ENCODE results near the gene UFD1. TPM values are rescaled to one million over a fixed set of nuclear protein-coding genes. Genes with fewer than 3 reads are reported as not detected.

The UFD1 gene
- total and polyA plus RNA-seq, 2 of the 4 experiments (the other 2 are of a cell fraction): 149 to 152 TPM

DNA sequence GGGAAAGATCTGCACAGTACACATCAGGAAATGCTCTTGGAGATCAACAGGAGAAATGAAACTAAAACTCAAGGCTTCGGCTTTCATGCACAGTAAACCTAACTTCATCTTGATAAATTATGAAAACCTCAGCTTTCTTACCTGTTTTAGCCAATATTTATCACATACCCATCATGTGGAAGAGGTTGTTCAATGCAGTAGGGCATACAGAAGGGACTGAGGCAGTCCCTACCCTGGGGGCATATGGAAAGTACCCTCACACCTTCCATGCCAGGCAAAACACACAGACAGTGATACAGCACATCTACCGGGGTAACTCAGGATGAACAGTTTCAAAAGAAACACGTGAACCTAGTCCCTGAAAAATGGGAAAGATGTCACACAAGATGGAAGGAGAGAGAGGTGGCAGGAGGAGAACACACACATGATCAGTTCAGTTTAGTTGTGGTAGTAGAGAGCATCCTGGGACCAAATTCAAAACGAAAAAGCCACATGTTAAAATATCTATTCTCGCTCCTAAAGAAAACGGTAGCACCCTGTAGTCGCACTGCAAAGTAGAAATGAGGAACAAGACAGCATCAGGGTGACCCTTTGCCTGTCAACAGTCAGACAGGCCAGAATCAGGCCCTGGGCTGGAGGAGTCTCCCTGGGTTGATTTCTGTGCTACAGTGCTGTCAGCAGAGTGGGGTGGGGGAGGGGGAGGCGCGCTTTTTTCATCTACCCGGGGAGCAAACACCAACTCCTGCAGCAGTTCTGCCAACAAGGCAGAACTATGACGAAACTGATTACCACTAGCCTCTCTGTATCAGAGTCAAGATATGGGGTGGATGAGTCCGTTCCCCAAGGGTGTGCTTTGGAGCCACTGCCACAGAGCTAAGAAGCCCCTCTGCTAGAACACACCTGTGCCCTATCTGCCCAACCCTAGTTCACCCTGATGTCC is 48.8 kb downstream of the UFD1 start:
- peak overlapping the region; percentile 85 for H2AFZ ChIP-seq (replicated peaks; ENCODE audit: low read length, poor library complexity)

More for the DNA sequence above, 48.8 kb downstream of the UFD1 start:
- H2AK9ac ChIP-seq (replicated peaks; ENCODE audit: low read depth, low read length, poor library complexity): peak overlapping the region; percentile 86
- peak overlapping the region; percentile 54 for H3K27ac ChIP-seq (ENCODE audit: insufficient read depth, low read length)
- H3K4me1 ChIP-seq (ENCODE audit: control insufficient read depth, insufficient read depth, low read length): peaks cover 3% of the 10 kb centered on the region
- H3K4ac ChIP-seq (ENCODE audit: low read depth, low read length): peak overlapping the region; percentile 63
- POLR2A ChIA-PET (ENCODE audit: unreplicated experiment): no interaction called here
- peak overlapping the region; percentile 96 for H3K4me2 ChIP-seq (ENCODE audit: low read depth, low read length)
- BruUV-seq (replicated peaks): no TSS peak
- no peak overlapping the region for H2BK20ac ChIP-seq (ENCODE audit: low read depth, low read length)
- no peak overlapping the region for H3K18ac ChIP-seq (ENCODE audit: low read depth, low read length)
- dilution Hi-C loops (cut with HindIII; ENCODE audit: low sequenced_read_pairs, unreplicated experiment) (no loop called here), in situ Hi-C loops (cut with MboI; ENCODE audit: low sequenced_read_pairs) (no loop called here), intact Hi-C loops (cut with micrococcal nuclease) (loop anchor here (10.0 kb wide), 1 partner anchor 135 kb away; the partner anchor contains the start of gene CLTCL1)
- H3K9me1 ChIP-seq (ENCODE audit: insufficient read depth, low read length): peaks cover 10% of the 10 kb centered on the region; the same call in 1 of the 2 replicates
- peak overlapping the region; percentile 91 for H3K23ac ChIP-seq (ENCODE audit: low read depth, low read length)
- H4K20me1 ChIP-seq (ENCODE audit: insufficient read depth, low read length): peaks cover 39% of the 10 kb centered on the region
- peaks cover 12 to 71% of the 10 kb centered on the region in 2 experiments; a peak in 3 of 4 replicates for H3K79me1 ChIP-seq (ENCODE audit: low read depth in 1 of 2, low read length in 2 of 2)
- no peaks in the 10 kb centered on the region for H3K27me3 ChIP-seq (ENCODE audit: control insufficient read depth, insufficient read depth, low read length)
- peaks cover 5% of the 10 kb centered on the region for H3K36me3 ChIP-seq (ENCODE audit: control insufficient read depth, insufficient read depth, low read length)
- peak overlapping the region; percentile 6; the same call in 1 of the 2 replicates for H2AK5ac ChIP-seq (ENCODE audit: low read depth, low read length)
- TF ChIP-seq, protein P1, sequence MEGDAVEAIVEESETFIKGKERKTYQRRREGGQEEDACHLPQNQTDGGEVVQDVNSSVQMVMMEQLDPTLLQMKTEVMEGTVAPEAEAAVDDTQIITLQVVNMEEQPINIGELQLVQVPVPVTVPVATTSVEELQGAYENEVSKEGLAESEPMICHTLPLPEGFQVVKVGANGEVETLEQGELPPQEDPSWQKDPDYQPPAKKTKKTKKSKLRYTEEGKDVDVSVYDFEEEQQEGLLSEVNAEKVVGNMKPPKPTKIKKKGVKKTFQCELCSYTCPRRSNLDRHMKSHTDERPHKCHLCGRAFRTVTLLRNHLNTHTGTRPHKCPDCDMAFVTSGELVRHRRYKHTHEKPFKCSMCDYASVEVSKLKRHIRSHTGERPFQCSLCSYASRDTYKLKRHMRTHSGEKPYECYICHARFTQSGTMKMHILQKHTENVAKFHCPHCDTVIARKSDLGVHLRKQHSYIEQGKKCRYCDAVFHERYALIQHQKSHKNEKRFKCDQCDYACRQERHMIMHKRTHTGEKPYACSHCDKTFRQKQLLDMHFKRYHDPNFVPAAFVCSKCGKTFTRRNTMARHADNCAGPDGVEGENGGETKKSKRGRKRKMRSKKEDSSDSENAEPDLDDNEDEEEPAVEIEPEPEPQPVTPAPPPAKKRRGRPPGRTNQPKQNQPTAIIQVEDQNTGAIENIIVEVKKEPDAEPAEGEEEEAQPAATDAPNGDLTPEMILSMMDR (conservative IDR thresholded peaks at IDR 0.05; ENCODE audit: low read depth, low read length): no peak
- TF ChIP-seq CEBPB (IDR thresholded peaks at IDR 0.05; ENCODE audit: low read depth, low read length) (peak; percentile 64), RCOR1 (IDR thresholded peaks at IDR 0.05; ENCODE audit: insufficient replicate concordance, low read length) (no peak), MAZ (IDR thresholded peaks at IDR 0.05; ENCODE audit: borderline replicate concordance, low read depth, low read length) (no peak)
- no peak overlapping the region for H2BK15ac ChIP-seq (ENCODE audit: low read depth, low read length)
- H3K4me3 ChIP-seq (ENCODE audit: insufficient read depth, low read depth, low read length): peak overlapping the region; percentile 81
- WGBS, 2 experiments (ENCODE audit: extremely low coverage in 2 of 2, insufficient read length in 1 of 2): 60% methylated on average over 1 of the region's 12 CpGs; no CpG with 5 or more reads in 1 of the 2 experiments
- H3K9me3 ChIP-seq (ENCODE audit: control insufficient read depth, insufficient read depth, low read length): no peaks in the 10 kb centered on the region
- H2BK120ac ChIP-seq (ENCODE audit: low read depth, low read length): no peak overlapping the region
- H3K9ac ChIP-seq (ENCODE audit: low read depth, low read length): peak overlapping the region; percentile 61
- peak overlapping the region; percentile 35 for H2BK5ac ChIP-seq (ENCODE audit: low read depth, low read length, poor library complexity, severe bottlenecking)
- peak; percentile 2 for ATAC-seq (ENCODE audit: low read depth)
- peak overlapping the region; percentile 60 for H3K14ac ChIP-seq (replicated peaks; ENCODE audit: low read depth, low read length)
- no peak overlapping the region for H4K91ac ChIP-seq (ENCODE audit: insufficient read depth, low read depth, low read length)
- H4K8ac ChIP-seq (ENCODE audit: low read depth in 2 of 2, low read length in 2 of 2): peak overlapping the region in 1 of 2 experiments; percentile 36; a peak in 2 of 4 replicates
- 0 out of 2 replicates have a peak overlapping the region, but pooled peaks have one; percentile 32 for H3K56ac ChIP-seq (ENCODE audit: extremely low read depth, insufficient read depth, low read length)
- CTCF ChIA-PET: no interaction called here
- no peak overlapping the region; the same call in 1 of the 2 replicates for H4K5ac ChIP-seq (ENCODE audit: low read depth, low read length)
- peak; percentile 78 for DNase-seq
